Upper lobe of right lung (tissue), 1 donor: Measurements from ENCODE around the gene DPYD. TPM values are rescaled to one million over a fixed set of nuclear protein-coding genes. Genes with fewer than 3 reads are reported as not detected.

ENCODE experiments used
- ATAC-seq: fragments of 200-7000 bp; cut with Tn5 transposase; one replicate; pipeline ENCODE4 v1.9.1; 2020; ENCODE audit warnings: mild to moderate bottlenecking, moderate library complexity
- DNase-seq: peaks from one replicate; pipeline ENCODE4 v3.0.0-alpha.2; 2020
- H3K27ac ChIP-seq: fragments of 200-600 bp; one replicate; pipeline ENCODE4 v1.8.0; 2022
- H3K27me3 ChIP-seq: fragments of 200-600 bp; one replicate; pipeline ENCODE4 v1.8.0; 2022; ENCODE audit warnings: mild to moderate bottlenecking
- H3K36me3 ChIP-seq: fragments of 200-600 bp; one replicate; pipeline ENCODE4 v1.8.0; 2022
- H3K4me1 ChIP-seq: fragments of 200-600 bp; one replicate; pipeline ENCODE4 v1.8.0; 2022
- H3K4me3 ChIP-seq: fragments of 200-600 bp; one replicate; pipeline ENCODE4 v1.8.0; 2022; ENCODE audit warnings: mild to moderate bottlenecking
- H3K9me3 ChIP-seq: fragments of 200-600 bp; one replicate; pipeline ENCODE4 v1.8.0; 2022
- CTCF ChIP-seq: fragments of 200-600 bp; IDR thresholded peaks from one replicate; pipeline ENCODE4 v1.8.0; 2022; ENCODE audit warnings: antibody characterized with exemption
- intact Hi-C: fragments of 100-400 bp; cut with DNase I; formaldehyde crosslinking; loops from one replicate; pipeline ENCODE4 v1.11.0; 2022
- total RNA-seq: library from RNA; stranded (reverse); fragmentation: NEBNext Ultra II Directional; extraction: Animal tissue kit (Norgen Biotek cat#: 25700); gene quantifications from one replicate; pipeline ENCODE4 v1.2.1, GENCODE V29; 2021
- donor health status: DM: no; HTN: yes; CAD: no; lungs with severe emphysema.

DPYD gene
- total RNA-seq, 1 donor from 2014 or later, result 82.7 TPM

DNA sequence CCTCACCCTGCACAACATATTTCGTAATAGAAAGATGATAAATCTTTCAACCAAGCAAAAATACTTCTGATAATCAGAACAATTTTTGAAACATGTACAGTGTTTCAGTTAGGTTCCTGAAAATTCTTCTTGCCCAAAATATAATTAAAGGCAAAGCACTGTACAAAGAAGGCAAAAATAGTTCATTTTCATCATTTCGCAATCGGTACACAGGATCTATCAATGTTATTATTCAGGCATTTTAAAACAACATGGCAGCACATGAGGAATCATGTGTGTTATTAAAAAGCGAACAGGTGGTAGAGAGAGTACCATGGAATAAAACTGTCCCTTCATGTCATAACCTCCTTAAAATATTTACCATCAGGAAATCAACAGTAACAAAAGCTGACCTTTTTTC is 356.9 kb downstream of the DPYD start:
- no peak for TF ChIP-seq CTCF
- intact Hi-C loops, result no loop called here
- no peaks in the 10 kb centered on the region for H3K36me3 ChIP-seq
- DNase-seq, result no peak
- H3K4me3 ChIP-seq, result no peak overlapping the region
- no peaks in the 10 kb centered on the region for H3K27me3 ChIP-seq
- ATAC-seq, result no peak
- no peaks in the 10 kb centered on the region for H3K9me3 ChIP-seq
- no peaks in the 10 kb centered on the region for H3K4me1 ChIP-seq
- H3K27ac ChIP-seq, result no peak overlapping the region

GRCh38 chr1:97562081-97562480 is 358.8 kb downstream of the DPYD start:
- Histone ChIP-seq H3K27ac (no peak overlapping the region), H3K4me1 (no peaks in the 10 kb centered on the region), H3K9me3 (no peaks in the 10 kb centered on the region), H3K36me3 (no peaks in the 10 kb centered on the region), H3K27me3 (no peaks in the 10 kb centered on the region), H3K4me3 (no peak overlapping the region)
- no peak for TF ChIP-seq CTCF
- no peak for DNase-seq
- intact Hi-C loops, result no loop called here
- no peak for ATAC-seq

DNA sequence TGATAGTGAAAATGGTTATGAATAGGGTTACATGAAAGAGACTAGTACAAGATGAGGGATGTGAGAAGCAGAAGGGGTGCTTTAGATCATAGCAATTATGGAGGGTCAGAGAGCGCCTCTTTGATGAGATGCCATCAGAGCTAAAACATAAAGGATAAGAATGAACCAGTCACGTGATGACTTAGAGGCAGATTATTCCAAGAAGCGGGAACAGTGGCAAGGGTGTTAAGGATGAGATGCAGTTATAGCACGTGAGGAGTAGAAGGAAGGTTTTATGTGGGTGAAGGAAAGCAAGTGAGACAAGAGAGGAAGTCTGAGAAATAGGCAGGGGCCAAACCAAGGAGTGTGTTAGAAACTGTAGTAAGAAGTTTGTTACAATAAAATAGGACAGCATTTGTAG is 360.1 kb downstream of the DPYD start:
- DNase-seq (no peak), ATAC-seq (no peak)
- no peak for TF ChIP-seq CTCF

DNA sequence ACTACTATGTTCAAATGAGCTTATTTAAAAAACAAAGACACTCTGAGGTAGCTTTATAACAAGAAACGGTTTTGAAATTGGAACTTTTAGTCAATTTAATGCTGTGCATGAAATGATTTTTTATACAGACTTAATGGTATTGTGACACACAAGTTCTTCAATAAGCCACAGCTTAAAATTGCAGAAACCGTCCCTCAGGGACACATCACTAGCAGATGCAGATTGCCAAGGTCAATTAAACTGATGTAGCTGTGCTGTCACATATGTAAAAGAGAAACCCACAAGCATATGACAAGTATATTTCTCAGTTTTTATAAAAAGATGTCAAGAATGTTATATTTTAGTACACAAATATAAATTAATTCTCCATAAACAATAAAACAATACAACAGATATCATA is 366.9 kb downstream of the DPYD start:
- ATAC-seq, result no peak
- Histone ChIP-seq H3K4me1 (no peaks in the 10 kb centered on the region), H3K4me3 (no peak overlapping the region), H3K27me3 (no peaks in the 10 kb centered on the region), H3K27ac (no peak overlapping the region), H3K36me3 (peaks cover 5% of the 10 kb centered on the region), H3K9me3 (no peaks in the 10 kb centered on the region)
- DNase-seq, result no peak
- no peak for TF ChIP-seq CTCF
- intact Hi-C loops, result no loop called here

More for the DNA sequence above, 360.1 kb downstream of the DPYD start:
- intact Hi-C loops, result no loop called here
- H3K4me3 ChIP-seq, result no peak overlapping the region
- H3K27ac ChIP-seq, result no peak overlapping the region
- no peaks in the 10 kb centered on the region for H3K27me3 ChIP-seq
- H3K36me3 ChIP-seq, result no peaks in the 10 kb centered on the region
- no peaks in the 10 kb centered on the region for H3K4me1 ChIP-seq
- H3K9me3 ChIP-seq, result no peaks in the 10 kb centered on the region

GRCh38 chr1:97551113-97551512 is 369.7 kb downstream of the DPYD start:
- Histone ChIP-seq H3K36me3 (peaks cover 15% of the 10 kb centered on the region), H3K27me3 (no peaks in the 10 kb centered on the region), H3K27ac (no peak overlapping the region), H3K9me3 (no peaks in the 10 kb centered on the region), H3K4me3 (no peak overlapping the region), H3K4me1 (no peaks in the 10 kb centered on the region)
- ATAC-seq (no peak), DNase-seq (no peak)
- intact Hi-C loops, result no loop called here
- TF ChIP-seq CTCF, result no peak

GRCh38 chr1:97545446-97545845 is 375.4 kb downstream of the DPYD start:
- TF ChIP-seq CTCF, result no peak
- H3K4me1 ChIP-seq, result no peaks in the 10 kb centered on the region
- DNase-seq, result no peak
- H3K27me3 ChIP-seq, result no peaks in the 10 kb centered on the region
- intact Hi-C loops, result no loop called here
- no peak for ATAC-seq
- no peak overlapping the region for H3K27ac ChIP-seq
- H3K36me3 ChIP-seq, result peaks cover 15% of the 10 kb centered on the region
- no peak overlapping the region for H3K4me3 ChIP-seq
- H3K9me3 ChIP-seq, result no peaks in the 10 kb centered on the region
